K562 (cell line): ENCODE results near the gene ABCA8. TPM values are rescaled to one million over a fixed set of nuclear protein-coding genes. Genes with fewer than 3 reads are reported as not detected.

Source experiments
- ATAC-seq: fragments of 200-7000 bp; cut with Tn5 transposase; 3 replicates; pipeline ENCODE4 v1.9.1; 2020; ENCODE audit warnings: moderate library complexity
- BruUV-seq: library from RNA; stranded (reverse); fragments of 400-500 nt; replicated peaks from 2 replicates; lab custom pipeline; 2021; lab: Mats Ljungman, UMichigan
- CTCF ChIA-PET: fragments of 300-600 bp; formaldehyde crosslinking; extraction: SDS; loops from one replicate; lab custom pipeline; 2021; ENCODE audit warnings: low intra/inter-chr PET ratio; lab: Yijun Ruan, JAX
- POLR2A ChIA-PET: fragments of 300-600, 350-650 bp; sonication (Branson Sonifier 250); formaldehyde crosslinking; extraction: SDS; loops from one replicate; lab custom pipeline; 2021; ENCODE audit warnings: antibody characterized with exemption, inconsistent platforms; lab: Yijun Ruan, JAX
- DNase-seq, 4 experiments: peaks; one replicate each; pipeline versions ENCODE4 v3.0.0 to v3.0.0-alpha.2; 2011 to 2018; ENCODE audit warnings: low spot score in 3 of 4, mixed read lengths in 3 of 4; ENCODE audit errors: extremely low read depth in 1 of 4
- FAIRE-seq: peaks from 2 replicates; lab custom pipeline; 2011; peaks lifted over from hg19 to GRCh38; lab: Jason Lieb, UNC
- H2AFZ ChIP-seq: 2 replicates; pipeline ENCODE4 v1.6.0; 2011; ENCODE audit warnings: low read depth, low read length, control low read depth, inconsistent platforms
- H3K27ac ChIP-seq: fragments of 200-600 bp; 3 replicates; pipeline ENCODE4 v1.8.0; 2011; ENCODE audit warnings: low read depth, mild to moderate bottlenecking, control low read depth, inconsistent platforms, low read length, moderate library complexity, mixed read lengths; ENCODE audit errors: extremely low read depth
- H3K27me3 ChIP-seq, 2 experiments: fragments of 300-600 bp in 1 of 2; 2 replicates in 1 of 2; 3 replicates in 1 of 2; pipeline versions ENCODE4 v1.6.0 to v1.8.0; 2011; ENCODE audit warnings: inconsistent platforms in 2 of 2, low read length in 2 of 2, mild to moderate bottlenecking in 1 of 2, mixed read lengths in 1 of 2, moderate library complexity in 1 of 2; ENCODE audit not compliant: control insufficient read depth in 2 of 2, insufficient read depth in 2 of 2
- H3K36me3 ChIP-seq: fragments of 300-600 bp; 3 replicates; pipeline ENCODE4 v1.8.0; 2011; ENCODE audit warnings: mild to moderate bottlenecking, low read length, inconsistent platforms; ENCODE audit not compliant: control insufficient read depth, insufficient read depth
- H3K4me1 ChIP-seq, 2 experiments: fragments of 200-600 bp in 1 of 2; replicated peaks in 1 of 2; 2 replicates in 1 of 2; 3 replicates in 1 of 2; pipeline versions ENCODE4 v1.5.1 to v1.8.0; 2011; ENCODE audit warnings: inconsistent platforms in 2 of 2, low read length in 2 of 2, mild to moderate bottlenecking in 1 of 2, mixed read lengths in 1 of 2, moderate library complexity in 1 of 2; ENCODE audit not compliant: control insufficient read depth in 2 of 2, insufficient read depth in 2 of 2
- H3K4me2 ChIP-seq: 2 replicates; pipeline ENCODE4 v1.6.1; 2011; ENCODE audit warnings: low read length, control low read depth, inconsistent platforms, mixed read lengths; ENCODE audit not compliant: insufficient read depth
- H3K4me3 ChIP-seq: fragments of 200-600 bp; sonication (generic), shearing (Covaris generic); 2 replicates; pipeline ENCODE4 v1.5.1; 2016; ENCODE audit warnings: control low read depth, inconsistent platforms
- H3K79me2 ChIP-seq: fragments of 200-600 bp; 3 replicates; pipeline ENCODE4 v1.8.0; 2011; ENCODE audit warnings: low read length, inconsistent platforms; ENCODE audit not compliant: control insufficient read depth, insufficient read depth
- H3K9ac ChIP-seq, 2 experiments: 2 replicates each; pipeline versions ENCODE4 v1.6.0 to v1.6.1; 2011; ENCODE audit warnings: low read depth in 2 of 2, low read length in 2 of 2, control low read depth in 1 of 2, inconsistent platforms in 1 of 2, mild to moderate bottlenecking in 1 of 2, mixed read lengths in 1 of 2; ENCODE audit not compliant: insufficient read depth in 1 of 2
- H3K9me1 ChIP-seq: one replicate; pipeline ENCODE4 v1.6.0; 2011; ENCODE audit warnings: inconsistent platforms, mild to moderate bottlenecking, low read length, moderate library complexity; ENCODE audit not compliant: control insufficient read depth, insufficient read depth
- H3K9me3 ChIP-seq: replicated peaks from 2 replicates; pipeline ENCODE4 v1.5.1; 2011; ENCODE audit warnings: low read depth, low read length, inconsistent platforms; ENCODE audit not compliant: control insufficient read depth, insufficient read depth
- H4K20me1 ChIP-seq: replicated peaks from 2 replicates; pipeline ENCODE4 v1.6.1; 2011; ENCODE audit warnings: low read length, inconsistent platforms, mixed read lengths; ENCODE audit not compliant: control insufficient read depth, insufficient read depth
- DNMT1 ChIP-seq: fragments of 450-650 bp; IDR thresholded peaks from 2 replicates; pipeline ENCODE4 v1.6.1; 2016; ENCODE audit warnings: antibody characterized with exemption, mild to moderate bottlenecking
- ILF3 ChIP-seq: fragments of 450-650 bp; IDR thresholded peaks from 2 replicates; pipeline ENCODE4 v1.6.1; 2018; ENCODE audit warnings: antibody characterized with exemption, mild to moderate bottlenecking, moderate library complexity, borderline replicate concordance
- MIER1 ChIP-seq: fragments of 450-650 bp; IDR thresholded peaks from 2 replicates; pipeline ENCODE4 v1.6.1; 2016; ENCODE audit warnings: antibody characterized with exemption, mild to moderate bottlenecking, low read depth
- ZNF217 ChIP-seq: sonication (generic); formaldehyde crosslinking; IDR thresholded peaks from 2 replicates; pipeline ENCODE4 v1.8.0; 2022; ENCODE audit warnings: mild to moderate bottlenecking, missing genetic modification reagents
- ZNF431 ChIP-seq: sonication (generic); formaldehyde crosslinking; IDR thresholded peaks from 2 replicates; pipeline ENCODE4 v1.8.0; 2022; ENCODE audit warnings: mild to moderate bottlenecking, missing genetic modification reagents
- ZNF79 ChIP-seq: fragments of 250-450 bp; sonication (Bioruptor Pico); IDR thresholded peaks from 2 replicates; pipeline ENCODE4 v1.4.0; 2020; ENCODE audit warnings: low read depth, mild to moderate bottlenecking, moderate library complexity
- WGBS: fragments of 100-300 bp; shearing (Covaris generic); methylation state at CpG from one replicate; pipeline ENCODE4 v1.1.6; 2016; ENCODE audit warnings: low coverage, mixed read lengths; ENCODE audit not compliant: insufficient coverage; ENCODE audit errors: missing lambda C conversion rate; 5-methylcytosine and 5-hydroxymethylcytosine counted together
- in situ Hi-C: fragments of 300-500 bp; cut with MboI; formaldehyde crosslinking; loops from 4 replicates; pipeline ENCODE4 v1.15.0; 2018; ENCODE audit warnings: inconsistent platforms, mixed read lengths
- intact Hi-C: fragments of 100-400 bp; cut with micrococcal nuclease; formaldehyde crosslinking; loops from 2 replicates; pipeline ENCODE4 v1.14.2; 2022
- polyA plus RNA-seq, 8 experiments: library from polyadenylated mRNA; depleted of rRNA in 4 of 8; stranded (reverse) in 5 of 8; unstranded in 3 of 8; fragments of >200 nt; fragmentation: Nextera tagmentation in 2 of 8; fragmentation: Illumina TruSeq in 1 of 8; extraction: Ambion mirVana in 2 of 8; extraction: Trizol in 1 of 8; gene quantifications; 2 replicates each; pipeline versions ENCODE4 v1.2.1 to v1.2.3, GENCODE V29; 2011 to 2014; ENCODE audit warnings: inconsistent platforms in 1 of 8, missing spikeins in 1 of 8
- total RNA-seq, 7 experiments: library from RNA; depleted of rRNA in 6 of 7; stranded (reverse); fragments of >200 nt in 6 of 7; fragmentation: Illumina TruSeq in 2 of 7; extraction: Trizol in 2 of 7; gene quantifications; 2 replicates each; pipeline versions ENCODE4 v1.2.1 to v1.2.3, GENCODE V29; 2011 to 2021; ENCODE audit warnings: low replicate concordance in 1 of 7
- TF ChIP-seq, protein P1 (sequence below): fragments of 200-800 bp; sonication (Bioruptor generic); IDR thresholded peaks from 2 replicates; pipeline ENCODE4 v1.6.1; 2017; ENCODE audit warnings: missing genetic modification characterization, missing compliant biosample characterization
- TF ChIP-seq, protein P2 (sequence below), 2 experiments: IDR thresholded peaks; 2 replicates each; pipeline ENCODE4 v1.6.1; 2011; ENCODE audit warnings: borderline replicate concordance in 1 of 2, control low read depth in 1 of 2, low read depth in 1 of 2, low read length in 1 of 2, mild to moderate bottlenecking in 1 of 2, mixed read lengths in 1 of 2, moderate library complexity in 1 of 2; ENCODE audit not compliant: insufficient read depth in 1 of 2, insufficient read length in 1 of 2, poor library complexity in 1 of 2, severe bottlenecking in 1 of 2; ENCODE audit errors: extremely low read depth in 1 of 2
- TF ChIP-seq, protein P3 (sequence below): fragments of 450-650 bp; IDR thresholded peaks from 2 replicates; pipeline ENCODE4 v1.6.1; 2016; ENCODE audit warnings: mild to moderate bottlenecking, moderate library complexity

ABCA8 gene
- total and polyA plus RNA-seq, 9 of the 15 experiments (the other 6 are each of a cell fraction or from before 2014, with no cell fraction given): 1.8 to 13.2 (median 12.0) TPM

DNA sequence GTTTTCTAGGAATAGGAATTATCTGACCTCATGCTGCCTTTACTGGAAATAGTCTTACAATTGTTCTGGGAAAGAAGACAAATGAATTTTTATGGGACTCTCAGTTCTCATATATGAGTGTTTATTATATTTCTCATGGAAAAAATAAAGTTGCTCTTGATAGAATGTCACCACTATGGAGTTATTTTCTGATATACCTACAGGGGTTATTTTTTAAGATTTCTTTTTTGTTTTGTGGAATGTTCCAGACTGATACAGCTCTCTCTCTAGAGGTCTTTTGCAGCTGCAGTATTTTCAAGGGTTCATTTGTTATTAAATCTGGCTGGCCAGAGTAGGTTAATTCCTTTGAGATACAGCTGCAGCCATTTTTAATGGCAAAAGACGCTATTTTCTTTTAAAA lies 100.7 kb downstream of the ABCA8 start:
- Histone ChIP-seq H3K4me2 (no peak overlapping the region), H3K4me3 (no peak overlapping the region), H3K27me3 (no peaks in the 10 kb centered on the region), H2AFZ (no peak overlapping the region), H4K20me1 (no peaks in the 10 kb centered on the region), H3K9me3 (no peaks in the 10 kb centered on the region), H3K27ac (no peak overlapping the region), H3K79me2 (no peaks in the 10 kb centered on the region), H3K9ac (no peak overlapping the region), H3K4me1 (no peaks in the 10 kb centered on the region), H3K9me1 (no peaks in the 10 kb centered on the region), H3K36me3 (no peaks in the 10 kb centered on the region)
- CTCF ChIA-PET: no interaction called here
- POLR2A ChIA-PET: no interaction called here
- ATAC-seq (no peak), DNase-seq (no peak), FAIRE-seq (no peak)
- intact Hi-C loops (no loop called here), in situ Hi-C loops (no loop called here)
- WGBS: 5% methylated on average over 1 of the region's 1 CpG
- TF ChIP-seq, protein P1, sequence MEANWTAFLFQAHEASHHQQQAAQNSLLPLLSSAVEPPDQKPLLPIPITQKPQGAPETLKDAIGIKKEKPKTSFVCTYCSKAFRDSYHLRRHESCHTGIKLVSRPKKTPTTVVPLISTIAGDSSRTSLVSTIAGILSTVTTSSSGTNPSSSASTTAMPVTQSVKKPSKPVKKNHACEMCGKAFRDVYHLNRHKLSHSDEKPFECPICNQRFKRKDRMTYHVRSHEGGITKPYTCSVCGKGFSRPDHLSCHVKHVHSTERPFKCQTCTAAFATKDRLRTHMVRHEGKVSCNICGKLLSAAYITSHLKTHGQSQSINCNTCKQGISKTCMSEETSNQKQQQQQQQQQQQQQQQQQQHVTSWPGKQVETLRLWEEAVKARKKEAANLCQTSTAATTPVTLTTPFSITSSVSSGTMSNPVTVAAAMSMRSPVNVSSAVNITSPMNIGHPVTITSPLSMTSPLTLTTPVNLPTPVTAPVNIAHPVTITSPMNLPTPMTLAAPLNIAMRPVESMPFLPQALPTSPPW (CRISPR knock-in tag): no peak
- no peak for TF ChIP-seq DNMT1
- no peak for TF ChIP-seq ZNF217 (CRISPR knock-in tag)
- TF ChIP-seq ILF3: no peak
- TF ChIP-seq, protein P2, sequence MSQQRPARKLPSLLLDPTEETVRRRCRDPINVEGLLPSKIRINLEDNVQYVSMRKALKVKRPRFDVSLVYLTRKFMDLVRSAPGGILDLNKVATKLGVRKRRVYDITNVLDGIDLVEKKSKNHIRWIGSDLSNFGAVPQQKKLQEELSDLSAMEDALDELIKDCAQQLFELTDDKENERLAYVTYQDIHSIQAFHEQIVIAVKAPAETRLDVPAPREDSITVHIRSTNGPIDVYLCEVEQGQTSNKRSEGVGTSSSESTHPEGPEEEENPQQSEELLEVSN (IDR thresholded peaks at IDR 0.05; ENCODE audit: borderline replicate concordance in 1 of 2, extremely low read depth in 1 of 2, insufficient read depth in 1 of 2, insufficient read length in 1 of 2, low read depth in 1 of 2, low read length in 1 of 2, poor library complexity in 1 of 2, severe bottlenecking in 1 of 2): no peak
- TF ChIP-seq MIER1: no peak
- TF ChIP-seq, protein P3, sequence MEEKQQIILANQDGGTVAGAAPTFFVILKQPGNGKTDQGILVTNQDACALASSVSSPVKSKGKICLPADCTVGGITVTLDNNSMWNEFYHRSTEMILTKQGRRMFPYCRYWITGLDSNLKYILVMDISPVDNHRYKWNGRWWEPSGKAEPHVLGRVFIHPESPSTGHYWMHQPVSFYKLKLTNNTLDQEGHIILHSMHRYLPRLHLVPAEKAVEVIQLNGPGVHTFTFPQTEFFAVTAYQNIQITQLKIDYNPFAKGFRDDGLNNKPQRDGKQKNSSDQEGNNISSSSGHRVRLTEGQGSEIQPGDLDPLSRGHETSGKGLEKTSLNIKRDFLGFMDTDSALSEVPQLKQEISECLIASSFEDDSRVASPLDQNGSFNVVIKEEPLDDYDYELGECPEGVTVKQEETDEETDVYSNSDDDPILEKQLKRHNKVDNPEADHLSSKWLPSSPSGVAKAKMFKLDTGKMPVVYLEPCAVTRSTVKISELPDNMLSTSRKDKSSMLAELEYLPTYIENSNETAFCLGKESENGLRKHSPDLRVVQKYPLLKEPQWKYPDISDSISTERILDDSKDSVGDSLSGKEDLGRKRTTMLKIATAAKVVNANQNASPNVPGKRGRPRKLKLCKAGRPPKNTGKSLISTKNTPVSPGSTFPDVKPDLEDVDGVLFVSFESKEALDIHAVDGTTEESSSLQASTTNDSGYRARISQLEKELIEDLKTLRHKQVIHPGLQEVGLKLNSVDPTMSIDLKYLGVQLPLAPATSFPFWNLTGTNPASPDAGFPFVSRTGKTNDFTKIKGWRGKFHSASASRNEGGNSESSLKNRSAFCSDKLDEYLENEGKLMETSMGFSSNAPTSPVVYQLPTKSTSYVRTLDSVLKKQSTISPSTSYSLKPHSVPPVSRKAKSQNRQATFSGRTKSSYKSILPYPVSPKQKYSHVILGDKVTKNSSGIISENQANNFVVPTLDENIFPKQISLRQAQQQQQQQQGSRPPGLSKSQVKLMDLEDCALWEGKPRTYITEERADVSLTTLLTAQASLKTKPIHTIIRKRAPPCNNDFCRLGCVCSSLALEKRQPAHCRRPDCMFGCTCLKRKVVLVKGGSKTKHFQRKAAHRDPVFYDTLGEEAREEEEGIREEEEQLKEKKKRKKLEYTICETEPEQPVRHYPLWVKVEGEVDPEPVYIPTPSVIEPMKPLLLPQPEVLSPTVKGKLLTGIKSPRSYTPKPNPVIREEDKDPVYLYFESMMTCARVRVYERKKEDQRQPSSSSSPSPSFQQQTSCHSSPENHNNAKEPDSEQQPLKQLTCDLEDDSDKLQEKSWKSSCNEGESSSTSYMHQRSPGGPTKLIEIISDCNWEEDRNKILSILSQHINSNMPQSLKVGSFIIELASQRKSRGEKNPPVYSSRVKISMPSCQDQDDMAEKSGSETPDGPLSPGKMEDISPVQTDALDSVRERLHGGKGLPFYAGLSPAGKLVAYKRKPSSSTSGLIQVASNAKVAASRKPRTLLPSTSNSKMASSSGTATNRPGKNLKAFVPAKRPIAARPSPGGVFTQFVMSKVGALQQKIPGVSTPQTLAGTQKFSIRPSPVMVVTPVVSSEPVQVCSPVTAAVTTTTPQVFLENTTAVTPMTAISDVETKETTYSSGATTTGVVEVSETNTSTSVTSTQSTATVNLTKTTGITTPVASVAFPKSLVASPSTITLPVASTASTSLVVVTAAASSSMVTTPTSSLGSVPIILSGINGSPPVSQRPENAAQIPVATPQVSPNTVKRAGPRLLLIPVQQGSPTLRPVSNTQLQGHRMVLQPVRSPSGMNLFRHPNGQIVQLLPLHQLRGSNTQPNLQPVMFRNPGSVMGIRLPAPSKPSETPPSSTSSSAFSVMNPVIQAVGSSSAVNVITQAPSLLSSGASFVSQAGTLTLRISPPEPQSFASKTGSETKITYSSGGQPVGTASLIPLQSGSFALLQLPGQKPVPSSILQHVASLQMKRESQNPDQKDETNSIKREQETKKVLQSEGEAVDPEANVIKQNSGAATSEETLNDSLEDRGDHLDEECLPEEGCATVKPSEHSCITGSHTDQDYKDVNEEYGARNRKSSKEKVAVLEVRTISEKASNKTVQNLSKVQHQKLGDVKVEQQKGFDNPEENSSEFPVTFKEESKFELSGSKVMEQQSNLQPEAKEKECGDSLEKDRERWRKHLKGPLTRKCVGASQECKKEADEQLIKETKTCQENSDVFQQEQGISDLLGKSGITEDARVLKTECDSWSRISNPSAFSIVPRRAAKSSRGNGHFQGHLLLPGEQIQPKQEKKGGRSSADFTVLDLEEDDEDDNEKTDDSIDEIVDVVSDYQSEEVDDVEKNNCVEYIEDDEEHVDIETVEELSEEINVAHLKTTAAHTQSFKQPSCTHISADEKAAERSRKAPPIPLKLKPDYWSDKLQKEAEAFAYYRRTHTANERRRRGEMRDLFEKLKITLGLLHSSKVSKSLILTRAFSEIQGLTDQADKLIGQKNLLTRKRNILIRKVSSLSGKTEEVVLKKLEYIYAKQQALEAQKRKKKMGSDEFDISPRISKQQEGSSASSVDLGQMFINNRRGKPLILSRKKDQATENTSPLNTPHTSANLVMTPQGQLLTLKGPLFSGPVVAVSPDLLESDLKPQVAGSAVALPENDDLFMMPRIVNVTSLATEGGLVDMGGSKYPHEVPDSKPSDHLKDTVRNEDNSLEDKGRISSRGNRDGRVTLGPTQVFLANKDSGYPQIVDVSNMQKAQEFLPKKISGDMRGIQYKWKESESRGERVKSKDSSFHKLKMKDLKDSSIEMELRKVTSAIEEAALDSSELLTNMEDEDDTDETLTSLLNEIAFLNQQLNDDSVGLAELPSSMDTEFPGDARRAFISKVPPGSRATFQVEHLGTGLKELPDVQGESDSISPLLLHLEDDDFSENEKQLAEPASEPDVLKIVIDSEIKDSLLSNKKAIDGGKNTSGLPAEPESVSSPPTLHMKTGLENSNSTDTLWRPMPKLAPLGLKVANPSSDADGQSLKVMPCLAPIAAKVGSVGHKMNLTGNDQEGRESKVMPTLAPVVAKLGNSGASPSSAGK: no peak
- TF ChIP-seq ZNF79 (CRISPR knock-in tag): no peak
- TF ChIP-seq ZNF431 (CRISPR knock-in tag): no peak
- BruUV-seq: no TSS peak
